Upper lobe of left lung (tissue), 6 donors: Measurements from ENCODE around the gene ST7. TPM values are rescaled to one million over a fixed set of nuclear protein-coding genes. Genes with fewer than 3 reads are reported as not detected.

Source experiments
- ATAC-seq, 2 donors: fragments of 200-7000 bp; cut with Tn5 transposase; one replicate each; pipeline ENCODE4 v1.9.1; 2022; ENCODE audit warnings: mild to moderate bottlenecking in 2 of 2, moderate library complexity in 2 of 2; ENCODE audit not compliant: low FRiP score in 2 of 2
- DNase-seq, 2 donors: peaks; one replicate each; pipeline ENCODE4 v3.0.0-alpha.2; 2019 to 2020
- H3K27ac ChIP-seq, 4 donors: fragments of 200-600 bp; sonication (generic); one replicate each; pipeline ENCODE4 v1.5.1; 2016 to 2019
- H3K27me3 ChIP-seq, 4 donors: fragments of 200-600 bp; sonication (generic); one replicate each; pipeline ENCODE4 v1.5.1; 2017 to 2019
- H3K36me3 ChIP-seq, 4 donors: fragments of 200-600 bp; sonication (generic); one replicate each; pipeline ENCODE4 v1.5.1; 2016 to 2019
- H3K4me1 ChIP-seq, 4 donors: fragments of 200-600 bp; sonication (generic); one replicate each; pipeline ENCODE4 v1.5.1; 2018 to 2019
- H3K4me3 ChIP-seq, 4 donors: fragments of 200-600 bp; sonication (generic); one replicate each; pipeline ENCODE4 v1.5.1; 2017 to 2019; ENCODE audit warnings: mild to moderate bottlenecking in 2 of 4, moderate library complexity in 1 of 4
- H3K9me3 ChIP-seq, 4 donors: fragments of 200-600 bp; sonication (generic); one replicate each; pipeline ENCODE4 v1.5.1; 2018 to 2019
- CTCF ChIP-seq, 6 experiments: fragments of 450-650 bp in 4 of 6; fragments of 200-600 bp in 2 of 6; sonication (generic) in 2 of 6; IDR thresholded peaks; one replicate each; pipeline ENCODE4 v1.5.1; 2016 to 2019; ENCODE audit warnings: antibody characterized with exemption in 6 of 6
- EP300 ChIP-seq, 4 donors: sonication (generic); formaldehyde crosslinking; IDR thresholded peaks; one replicate each; pipeline ENCODE4 v1.5.1; 2017; ENCODE audit warnings: antibody characterized with exemption in 4 of 4, control low read depth in 2 of 4
- POLR2A ChIP-seq, 4 donors: fragments of 450-650 bp; IDR thresholded peaks; one replicate each; pipeline ENCODE4 v1.5.1; 2016 to 2017; ENCODE audit warnings: antibody characterized with exemption in 4 of 4, mild to moderate bottlenecking in 2 of 4
- POLR2AphosphoS5 ChIP-seq, 2 donors: sonication (generic); formaldehyde crosslinking; IDR thresholded peaks; one replicate each; pipeline ENCODE4 v1.5.1; 2017; ENCODE audit warnings: antibody characterized with exemption in 2 of 2
- WGBS, 2 donors: methylation state at CpG; one replicate each; pipeline ENCODE4 v1.1.5; 2017 to 2018; 5-methylcytosine and 5-hydroxymethylcytosine counted together
- total RNA-seq, 6 donors: library from RNA; depleted of rRNA in 4 of 6; stranded (reverse); fragments of >200 nt in 4 of 6; gene quantifications; one replicate each; pipeline versions ENCODE4 v1.1.0 to v1.2.1, GENCODE V29; 2016 to 2021
- donor health status: DM: no; HTN: no; CAD: no; lungs with moderate emphysema.
- donor health status: DM: no; HTN: yes; CAD: no; lungs with severe emphysema.

The ST7 gene
- total RNA-seq, 6 donors from 2014 or later: 36.0 to 135 (median 73.4) TPM

GRCh38 chr7:117145333-117145732 is 192.0 kb downstream of the ST7 start:
- 96 to 100% methylated on average over 1 of the region's 1 CpG for WGBS, 2 donors
- H3K36me3 ChIP-seq: peaks cover 0 to 11% (median 2%) of the 10 kb centered on the region in 4 donors
- no peak overlapping the region for H3K4me3 ChIP-seq
- DNase-seq: no peak
- H3K27ac ChIP-seq: no peak overlapping the region
- no peaks in the 10 kb centered on the region for H3K9me3 ChIP-seq
- H3K27me3 ChIP-seq: no peaks in the 10 kb centered on the region
- ATAC-seq: no peak
- peaks cover 0 to 5% (median 0%) of the 10 kb centered on the region in 4 donors for H3K4me1 ChIP-seq
- TF ChIP-seq POLR2A (IDR thresholded peaks at IDR 0.05) (no peak), EP300 (IDR thresholded peaks at IDR 0.05) (no peak), CTCF (IDR thresholded peaks at IDR 0.05) (no peak), POLR2AphosphoS5 (IDR thresholded peaks at IDR 0.05) (no peak)

GRCh38 chr7:117146059-117146458 is 192.8 kb downstream of the ST7 start:
- H3K9me3 ChIP-seq: no peaks in the 10 kb centered on the region
- no peaks in the 10 kb centered on the region for H3K27me3 ChIP-seq
- ATAC-seq: peak in 1 of 2 donors; percentile 45
- WGBS, 2 donors: 61 to 78% methylated on average over 1 of the region's 1 CpG
- no peak for DNase-seq
- no peak for TF ChIP-seq EP300 (IDR thresholded peaks at IDR 0.05)
- TF ChIP-seq POLR2AphosphoS5 (IDR thresholded peaks at IDR 0.05): no peak
- no peak for TF ChIP-seq POLR2A (IDR thresholded peaks at IDR 0.05)
- TF ChIP-seq CTCF (IDR thresholded peaks at IDR 0.05): no peak
- H3K27ac ChIP-seq: no peak overlapping the region
- peaks cover 0 to 5% (median 0%) of the 10 kb centered on the region in 4 donors for H3K4me1 ChIP-seq
- no peak overlapping the region for H3K4me3 ChIP-seq
- peaks cover 0 to 11% (median 2%) of the 10 kb centered on the region in 4 donors for H3K36me3 ChIP-seq

GRCh38 chr7:117146511-117146910 is 193.2 kb downstream of the ST7 start:
- 76 to 88% methylated on average over 3 of the region's 3 CpGs for WGBS, 2 donors
- Histone ChIP-seq H3K4me1 (peaks cover 0 to 5% (median 0%) of the 10 kb centered on the region in 4 donors), H3K9me3 (no peaks in the 10 kb centered on the region), H3K4me3 (no peak overlapping the region), H3K27ac (no peak overlapping the region), H3K27me3 (no peaks in the 10 kb centered on the region), H3K36me3 (peaks cover 0 to 11% (median 2%) of the 10 kb centered on the region in 4 donors)
- no peak for DNase-seq
- TF ChIP-seq CTCF (IDR thresholded peaks at IDR 0.05) (no peak), EP300 (IDR thresholded peaks at IDR 0.05) (no peak), POLR2AphosphoS5 (IDR thresholded peaks at IDR 0.05) (no peak)
- no peak for ATAC-seq

GRCh38 chr7:117148971-117149370 is 195.7 kb downstream of the ST7 start:
- Histone ChIP-seq H3K27me3 (no peaks in the 10 kb centered on the region), H3K4me1 (no peaks in the 10 kb centered on the region), H3K9me3 (no peaks in the 10 kb centered on the region), H3K36me3 (no peaks in the 10 kb centered on the region), H3K27ac (no peak overlapping the region), H3K4me3 (no peak overlapping the region)
- DNase-seq (no peak), ATAC-seq (no peak)
- TF ChIP-seq POLR2AphosphoS5 (IDR thresholded peaks at IDR 0.05) (no peak), POLR2A (IDR thresholded peaks at IDR 0.05) (no peak), EP300 (IDR thresholded peaks at IDR 0.05) (no peak), CTCF (IDR thresholded peaks at IDR 0.05) (no peak)
- 96 to 97% methylated on average over 4 of the region's 4 CpGs for WGBS, 2 donors

DNA sequence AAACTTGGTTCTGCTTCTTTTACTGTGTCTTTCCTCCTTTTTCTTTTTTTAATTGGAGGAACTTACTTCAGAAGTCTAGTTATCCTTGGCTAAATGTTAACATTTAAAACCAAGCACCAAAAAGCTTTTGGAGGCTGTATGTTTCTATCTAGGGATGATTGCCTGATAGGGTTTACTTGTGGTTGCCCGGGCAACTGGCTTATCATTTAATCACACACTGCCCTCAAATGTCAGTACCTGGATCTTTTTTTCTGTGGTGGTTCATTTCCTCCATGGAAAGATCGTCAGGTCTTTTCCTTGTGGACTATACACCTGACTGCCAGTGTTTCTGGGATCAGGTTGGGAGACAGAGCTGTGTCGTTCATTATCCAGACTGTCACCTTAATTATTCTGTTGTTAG is 196.4 kb downstream of the ST7 start:
- no peaks in the 10 kb centered on the region for H3K9me3 ChIP-seq
- WGBS, 2 donors: 63 to 97% methylated on average over 3 of the region's 3 CpGs

More for the DNA sequence above, 196.4 kb downstream of the ST7 start:
- Histone ChIP-seq H3K27ac (no peak overlapping the region), H3K4me1 (no peaks in the 10 kb centered on the region), H3K36me3 (no peaks in the 10 kb centered on the region), H3K27me3 (no peaks in the 10 kb centered on the region), H3K4me3 (no peak overlapping the region)
- ATAC-seq (no peak), DNase-seq (no peak)
- no peak for TF ChIP-seq EP300 (IDR thresholded peaks at IDR 0.05)
- TF ChIP-seq POLR2A (IDR thresholded peaks at IDR 0.05): no peak
- TF ChIP-seq POLR2AphosphoS5 (IDR thresholded peaks at IDR 0.05): no peak
- TF ChIP-seq CTCF (IDR thresholded peaks at IDR 0.05): no peak
